Tibial artery (tissue), 4 donors: Measurements from ENCODE around the gene DSG2.

Experiments
- DNase-seq, 2 donors: peaks; one replicate each; pipeline ENCODE4 v3.0.0-alpha.2; 2019
- H3K27ac ChIP-seq, 2 donors: fragments of 200-600 bp; sonication (generic) in 1 of 2; 1 replicate in 1 of 2; 2 replicates in 1 of 2; pipeline ENCODE4 v1.5.1; 2018 to 2019; ENCODE audit warnings: mild to moderate bottlenecking in 1 of 2
- H3K27me3 ChIP-seq, 2 donors: fragments of 200-600 bp; sonication (generic) in 1 of 2; one replicate each; pipeline versions ENCODE4 v1.5.1 to v1.6.0; 2016 to 2019
- H3K36me3 ChIP-seq, 3 donors: fragments of 200-600 bp; sonication (generic) in 2 of 3; one replicate each; pipeline ENCODE4 v1.5.1; 2016 to 2019; ENCODE audit warnings: mild to moderate bottlenecking in 2 of 3
- H3K4me1 ChIP-seq, 4 donors: fragments of 200-600 bp; sonication (generic) in 2 of 4; 1 replicate in 3 of 4; 2 replicates in 1 of 4; pipeline ENCODE4 v1.5.1; 2016 to 2019
- H3K4me3 ChIP-seq, 2 donors: fragments of 200-600 bp; sonication (generic) in 1 of 2; 1 replicate in 1 of 2; 2 replicates in 1 of 2; pipeline ENCODE4 v1.5.1; 2018 to 2019; ENCODE audit warnings: mild to moderate bottlenecking in 2 of 2
- H3K9me3 ChIP-seq, 3 donors: fragments of 200-600 bp; sonication (generic) in 1 of 3; one replicate each; pipeline ENCODE4 v1.5.1; 2016 to 2019
- CTCF ChIP-seq, 2 experiments: fragments of 200-600 bp in 1 of 2; fragments of 450-650 bp in 1 of 2; IDR thresholded peaks; one replicate each; pipeline ENCODE4 v1.5.1; 2017 to 2019; ENCODE audit warnings: antibody characterized with exemption in 2 of 2, mild to moderate bottlenecking in 1 of 2, moderate library complexity in 1 of 2
- intact Hi-C: fragments of 100-400 bp; cut with DNase I; formaldehyde crosslinking; loops from one replicate; pipeline ENCODE4 v1.15.0; 2023; ENCODE audit warnings: low total_unique reads

Gene DSG2

DNA sequence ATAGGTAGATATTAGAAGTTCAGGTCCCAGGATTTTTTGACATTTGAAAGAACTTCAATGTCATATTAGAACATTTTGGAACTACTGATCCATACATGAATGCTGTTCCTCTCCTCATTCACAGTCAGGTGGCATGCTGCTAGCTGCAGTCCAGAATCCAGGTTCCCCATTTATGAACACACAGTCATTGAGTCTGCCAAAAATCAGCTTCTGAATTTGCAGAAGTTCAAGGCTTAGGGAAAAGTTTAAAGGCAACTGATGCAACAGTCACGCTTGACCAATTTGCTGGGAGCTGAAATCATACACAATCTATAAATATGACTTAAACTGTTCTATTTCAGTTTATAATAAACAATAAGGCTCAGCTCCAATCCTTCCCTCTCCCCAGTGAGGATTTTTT lies 76.4 kb downstream of the DSG2 start:
- intact Hi-C loops = no loop called here
- Histone ChIP-seq H3K9me3 (no peaks in the 10 kb centered on the region), H3K4me3 (no peak overlapping the region), H3K4me1 (no peaks in the 10 kb centered on the region), H3K36me3 (no peaks in the 10 kb centered on the region), H3K27ac (no peak overlapping the region), H3K27me3 (no peaks in the 10 kb centered on the region)
- TF ChIP-seq CTCF (IDR thresholded peaks at IDR 0.05) = no peak
- DNase-seq = no peak

- TF ChIP-seq CTCF (IDR thresholded peaks at IDR 0.05) = no peak
- no peaks in the 10 kb centered on the region for H3K9me3 ChIP-seq
- no peaks in the 10 kb centered on the region for H3K27me3 ChIP-seq
- H3K36me3 ChIP-seq = no peaks in the 10 kb centered on the region
- H3K27ac ChIP-seq = no peak overlapping the region
- intact Hi-C loops = no loop called here
- no peak for DNase-seq
- no peak overlapping the region for H3K4me3 ChIP-seq
- H3K4me1 ChIP-seq = no peaks in the 10 kb centered on the region
Measured at GRCh38 chr18:31575515-31576257, 77.7 kb downstream of the DSG2 start.

- H3K9me3 ChIP-seq = no peaks in the 10 kb centered on the region
- no peaks in the 10 kb centered on the region for H3K27me3 ChIP-seq
- no peak overlapping the region for H3K27ac ChIP-seq
- H3K4me3 ChIP-seq = no peak overlapping the region
- no peak for TF ChIP-seq CTCF (IDR thresholded peaks at IDR 0.05)
- no peaks in the 10 kb centered on the region for H3K36me3 ChIP-seq
- no peaks in the 10 kb centered on the region for H3K4me1 ChIP-seq
- intact Hi-C loops = no loop called here
- no peak for DNase-seq
Measured at GRCh38 chr18:31576670-31577069, 78.7 kb downstream of the DSG2 start.

DNA sequence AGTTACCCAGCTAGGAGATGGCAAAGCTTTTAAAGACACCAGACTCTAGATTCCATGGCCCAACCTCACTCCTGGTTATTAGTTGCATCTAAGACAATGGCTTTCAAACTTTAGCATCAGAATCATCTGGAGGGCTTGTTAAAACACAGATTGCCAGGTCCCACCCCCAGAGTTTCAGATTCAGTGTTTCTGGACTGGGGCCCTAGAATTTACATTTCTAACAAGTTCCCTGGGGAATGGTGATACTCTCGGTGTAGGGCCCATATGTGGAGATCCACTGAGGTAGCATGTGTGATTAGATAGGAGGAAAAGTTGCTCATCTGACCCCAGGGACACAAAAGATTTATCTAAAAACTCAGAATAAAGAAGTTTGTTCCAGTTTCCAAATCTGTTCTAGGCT lies 79.2 kb downstream of the DSG2 start:
- Histone ChIP-seq H3K27me3 (no peaks in the 10 kb centered on the region), H3K4me3 (no peak overlapping the region), H3K4me1 (no peaks in the 10 kb centered on the region), H3K27ac (no peak overlapping the region), H3K9me3 (no peaks in the 10 kb centered on the region), H3K36me3 (no peaks in the 10 kb centered on the region)
- no peak for TF ChIP-seq CTCF (IDR thresholded peaks at IDR 0.05)
- DNase-seq = no peak
- intact Hi-C loops = no loop called here

GRCh38 chr18:31578126-31578525 lies 80.1 kb downstream of the DSG2 start:
- no peak for TF ChIP-seq CTCF (IDR thresholded peaks at IDR 0.05)
- DNase-seq = no peak
- Histone ChIP-seq H3K9me3 (no peaks in the 10 kb centered on the region), H3K4me3 (no peak overlapping the region), H3K27me3 (no peaks in the 10 kb centered on the region), H3K4me1 (no peaks in the 10 kb centered on the region), H3K27ac (no peak overlapping the region), H3K36me3 (no peaks in the 10 kb centered on the region)
- intact Hi-C loops = no loop called here

GRCh38 chr18:31579375-31579774 lies 81.4 kb downstream of the DSG2 start:
- H3K36me3 ChIP-seq = no peaks in the 10 kb centered on the region
- no peaks in the 10 kb centered on the region for H3K27me3 ChIP-seq
- H3K27ac ChIP-seq = no peak overlapping the region
- no peak for TF ChIP-seq CTCF (IDR thresholded peaks at IDR 0.05)
- H3K9me3 ChIP-seq = no peaks in the 10 kb centered on the region
- no peaks in the 10 kb centered on the region for H3K4me1 ChIP-seq
- DNase-seq = no peak
- no peak overlapping the region for H3K4me3 ChIP-seq
- intact Hi-C loops = no loop called here
